ENCODE measurements around the gene SFXN5. TPM values are rescaled to one million over a fixed set of nuclear protein-coding genes. Genes with fewer than 3 reads are reported as not detected.

Gene SFXN5
- total and polyA plus RNA-seq, 2 of the 8 experiments (the other 6 are each of a cell fraction or from before 2014, with no cell fraction given): 29.3 to 33.1 TPM

- no peak overlapping the region for H2BK120ac ChIP-seq (replicated peaks; ENCODE audit: low read depth, low read length)
- no peak overlapping the region for H2AFZ ChIP-seq (ENCODE audit: low read length)
- H3K23me2 ChIP-seq (ENCODE audit: low read depth, low read length): no peaks in the 10 kb centered on the region; the same call in 1 of the 2 replicates
- no peaks in the 10 kb centered on the region for H3K79me1 ChIP-seq (ENCODE audit: low read depth, low read length)
- H4K5ac ChIP-seq (ENCODE audit: insufficient read length, low read depth, low read length): no peak overlapping the region
- no peaks in the 10 kb centered on the region for H3K4me1 ChIP-seq (replicated peaks in 1 of 4; ENCODE audit: control insufficient read depth in 3 of 4, insufficient read depth in 4 of 4, low read length in 3 of 4)
- no peak overlapping the region for H3K56ac ChIP-seq (replicated peaks; ENCODE audit: insufficient read length, low read depth, low read length)
- no peak overlapping the region for H2AK5ac ChIP-seq (ENCODE audit: low read depth, low read length)
- FAIRE-seq (no peak), DNase-seq (ENCODE audit: low read depth in 1 of 2, low spot score in 2 of 2) (no peak)
- H3K4ac ChIP-seq (replicated peaks; ENCODE audit: insufficient read length, low read depth, low read length): no peak overlapping the region
- no peak overlapping the region for H3K4me3 ChIP-seq (ENCODE audit: extremely low read depth in 1 of 4, insufficient read depth in 2 of 4, low read depth in 3 of 4, low read length in 4 of 4)
- H3K14ac ChIP-seq (ENCODE audit: insufficient read length): no peak overlapping the region
- no peak overlapping the region for H3K18ac ChIP-seq (ENCODE audit: extremely low read depth, low read length)
- no peaks in the 10 kb centered on the region for H3K79me2 ChIP-seq (ENCODE audit: control insufficient read depth in 1 of 2, insufficient read depth in 2 of 2, low read length in 2 of 2)
- no peak overlapping the region for H2BK12ac ChIP-seq (ENCODE audit: low read depth, low read length)
- H3K27me3 ChIP-seq (replicated peaks in 1 of 4; ENCODE audit: control insufficient read depth in 3 of 4, extremely low read depth in 1 of 4, insufficient read depth in 3 of 4, low read length in 3 of 4): peaks cover 0 to 20% (median 11%) of the 10 kb centered on the region in 4 experiments; a peak in 5 of 7 replicates
- ChIA-PET CTCF (ENCODE audit: partially characterized antibody) (interaction anchor here (0.7 to 19.1 kb wide), 6 partner anchors 8 to 276 kb away, joined by 3 to 497 read pairs (median 22); partner anchors contain the start of gene EMX1), POLR2A (ENCODE audit: partially characterized antibody) (no interaction called here)
- 82% methylated on average over 3 of the region's 3 CpGs; no CpG with 5 or more reads in 1 of the 2 experiments for WGBS, 2 experiments (ENCODE audit: extremely low coverage in 1 of 2, insufficient coverage in 1 of 2, insufficient read length in 1 of 2, insufficient replicate concordance in 2 of 2, low coverage in 1 of 2, low lambda C conversion rate in 2 of 2, missing lambda C conversion rate in 1 of 2)
- no peak overlapping the region for H4K91ac ChIP-seq (replicated peaks; ENCODE audit: insufficient read length, low read length)
- no peak overlapping the region for H3K4me2 ChIP-seq (ENCODE audit: insufficient read depth in 1 of 2, low read depth in 2 of 2, low read length in 2 of 2)
- no peak overlapping the region for H2BK20ac ChIP-seq (ENCODE audit: low read length)
- no peak overlapping the region for H3K9ac ChIP-seq (replicated peaks in 1 of 4; ENCODE audit: extremely low read depth in 1 of 4, low read depth in 3 of 4, low read length in 3 of 4)
- no peak overlapping the region for H2BK5ac ChIP-seq (ENCODE audit: low read depth, low read length)
- no peak overlapping the region for H2BK15ac ChIP-seq (ENCODE audit: low read length)
- no peak overlapping the region for H4K8ac ChIP-seq (ENCODE audit: extremely low read depth, insufficient read depth, low read length)
- H3K36me3 ChIP-seq (ENCODE audit: control insufficient read depth in 2 of 4, insufficient read depth in 4 of 4, low read length in 3 of 4): no peaks in the 10 kb centered on the region
- no peaks in the 10 kb centered on the region for H3K9me3 ChIP-seq (ENCODE audit: insufficient read depth in 2 of 2, low read depth in 1 of 2, low read length in 1 of 2)
- H3K27ac ChIP-seq (ENCODE audit: low read depth, low read length): no peak overlapping the region
- no peak overlapping the region for H3K23ac ChIP-seq (ENCODE audit: insufficient read length)
- no peaks in the 10 kb centered on the region for H4K20me1 ChIP-seq (replicated peaks in 1 of 2; ENCODE audit: control insufficient read depth in 1 of 2, insufficient read depth in 2 of 2, low read length in 2 of 2)
- TF ChIP-seq SIN3A (conservative IDR thresholded peaks at IDR 0.05 in 1 of 2, IDR thresholded peaks at IDR 0.05 in 1 of 2; ENCODE audit: low read depth in 1 of 2, low read length in 2 of 2): no peak
These were observed 170.1 kb downstream of the SFXN5 start for GRCh38 chr2:72901426-72901825.
